Lung (tissue), 12 donors: ENCODE data around the gene PHAF1. TPM values are rescaled to one million over a fixed set of nuclear protein-coding genes. Genes with fewer than 3 reads are reported as not detected.

Source experiments
- ATAC-seq: fragments of 200-7000 bp; cut with Tn5 transposase; one replicate; pipeline ENCODE4 v1.9.1; 2020; ENCODE audit warnings: moderate number of reproducible peaks; ENCODE audit not compliant: insufficient read depth, low FRiP score
- DNase-seq, 3 donors: peaks; one replicate each; pipeline ENCODE4 v3.0.0-alpha.2; 2013 to 2017
- H3K27ac ChIP-seq, 2 donors: one replicate each; pipeline ENCODE4 v1.5.1; 2013; ENCODE audit warnings: mild to moderate bottlenecking in 2 of 2, moderate library complexity in 2 of 2, control low read depth in 1 of 2, inconsistent platforms in 1 of 2, low read depth in 1 of 2, low read length in 1 of 2
- H3K27me3 ChIP-seq, 3 donors: one replicate each; pipeline ENCODE4 v1.5.1; 2013; ENCODE audit warnings: low read length in 2 of 3; ENCODE audit not compliant: control insufficient read depth in 3 of 3, insufficient read depth in 3 of 3
- H3K36me3 ChIP-seq, 4 donors: one replicate each; pipeline ENCODE4 v1.5.1; 2013; ENCODE audit warnings: low read length in 4 of 4, mild to moderate bottlenecking in 1 of 4, moderate library complexity in 1 of 4; ENCODE audit not compliant: control insufficient read depth in 4 of 4, insufficient read depth in 4 of 4
- H3K4me1 ChIP-seq, 5 donors: one replicate each; pipeline ENCODE4 v1.5.1; 2013; ENCODE audit warnings: low read length in 5 of 5, mild to moderate bottlenecking in 2 of 5, moderate library complexity in 1 of 5; ENCODE audit not compliant: control insufficient read depth in 5 of 5, insufficient read depth in 5 of 5
- H3K4me3 ChIP-seq: one replicate; pipeline ENCODE4 v1.5.1; 2013; ENCODE audit warnings: mild to moderate bottlenecking, control low read depth, moderate library complexity
- H3K9ac ChIP-seq, 2 donors: one replicate each; pipeline ENCODE4 v1.5.1; 2013; ENCODE audit warnings: low read length in 2 of 2, control low read depth in 1 of 2; ENCODE audit not compliant: insufficient read depth in 1 of 2
- H3K9me3 ChIP-seq, 4 donors: one replicate each; pipeline ENCODE4 v1.5.1; 2013; ENCODE audit warnings: low read length in 3 of 4, mild to moderate bottlenecking in 1 of 4, moderate library complexity in 1 of 4; ENCODE audit not compliant: control insufficient read depth in 4 of 4, insufficient read depth in 3 of 4
- WGBS, 2 donors: extraction: QIAGEN DNeasy Blood & Tissue Kit; methylation state at CpG; one replicate each; pipeline ENCODE4 v1.1.7; 2013; 5-methylcytosine and 5-hydroxymethylcytosine counted together
- polyA plus RNA-seq, 2 donors: library from polyadenylated mRNA; stranded (reverse); fragments of 200-250 nt; gene quantifications; one replicate each; pipeline ENCODE4 v1.2.1, GENCODE V29; 2013
- total RNA-seq, 2 donors: library from RNA; depleted of rRNA in 1 of 2; stranded (reverse); fragments of >200 nt in 1 of 2; gene quantifications; one replicate each; pipeline ENCODE4 v1.2.1, GENCODE V29; 2014 to 2021
- TF ChIP-seq, protein P1 (sequence below): IDR thresholded peaks from 2 replicates; pipeline ENCODE4 v1.5.1; 2012; ENCODE audit warnings: mild to moderate bottlenecking; ENCODE audit errors: control extremely low read depth, extremely low read depth
- donor health status: control.
- donor health status: control.
- donor health status: Bipolar disorder and iron deficiency.
- donor health status: healthy.
- donor health status: DM: yes; HTN: yes; CAD: no.

Gene PHAF1
- total and polyA plus RNA-seq, 4 donors: 9.1 to 36.1 (median 13.3) TPM

DNA sequence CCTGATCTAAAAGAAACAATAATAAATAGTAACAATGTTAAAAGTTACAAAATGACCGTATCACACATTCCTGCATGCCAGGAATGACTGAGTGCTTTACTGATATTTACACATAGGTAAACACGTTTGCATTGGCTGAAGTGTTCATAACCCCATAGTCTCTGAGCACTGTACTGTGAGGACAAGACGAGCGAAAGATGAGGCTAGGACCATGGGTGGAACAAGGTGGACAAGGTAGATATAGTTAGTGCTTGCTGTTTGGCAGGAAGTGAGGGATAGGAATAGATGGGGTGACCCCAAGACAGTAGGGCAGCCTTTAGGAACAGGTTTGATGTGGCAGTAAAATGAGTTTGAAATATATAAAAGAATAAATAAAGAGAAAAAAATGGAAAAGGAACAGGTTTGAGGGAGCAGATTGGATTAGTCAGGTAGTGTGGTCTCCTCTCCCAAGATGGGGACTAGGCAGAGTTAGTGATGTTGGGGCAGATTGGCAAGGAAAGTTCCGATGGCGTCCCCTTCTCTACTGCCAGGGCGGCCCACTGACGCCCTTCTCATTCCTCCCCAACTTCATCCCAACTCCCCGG, 81.8 kb downstream of the PHAF1 start:
- Histone ChIP-seq H3K4me1 (peaks cover 8 to 23% (median 11%) of the 10 kb centered on the region in 5 donors), H3K4me3 (peak overlapping the region; percentile 26), H3K27me3 (no peaks in the 10 kb centered on the region), H3K27ac (no peak overlapping the region), H3K36me3 (peaks cover 12 to 26% (median 18%) of the 10 kb centered on the region in 4 donors), H3K9ac (no peak overlapping the region), H3K9me3 (no peaks in the 10 kb centered on the region)
- TF ChIP-seq, protein P1, sequence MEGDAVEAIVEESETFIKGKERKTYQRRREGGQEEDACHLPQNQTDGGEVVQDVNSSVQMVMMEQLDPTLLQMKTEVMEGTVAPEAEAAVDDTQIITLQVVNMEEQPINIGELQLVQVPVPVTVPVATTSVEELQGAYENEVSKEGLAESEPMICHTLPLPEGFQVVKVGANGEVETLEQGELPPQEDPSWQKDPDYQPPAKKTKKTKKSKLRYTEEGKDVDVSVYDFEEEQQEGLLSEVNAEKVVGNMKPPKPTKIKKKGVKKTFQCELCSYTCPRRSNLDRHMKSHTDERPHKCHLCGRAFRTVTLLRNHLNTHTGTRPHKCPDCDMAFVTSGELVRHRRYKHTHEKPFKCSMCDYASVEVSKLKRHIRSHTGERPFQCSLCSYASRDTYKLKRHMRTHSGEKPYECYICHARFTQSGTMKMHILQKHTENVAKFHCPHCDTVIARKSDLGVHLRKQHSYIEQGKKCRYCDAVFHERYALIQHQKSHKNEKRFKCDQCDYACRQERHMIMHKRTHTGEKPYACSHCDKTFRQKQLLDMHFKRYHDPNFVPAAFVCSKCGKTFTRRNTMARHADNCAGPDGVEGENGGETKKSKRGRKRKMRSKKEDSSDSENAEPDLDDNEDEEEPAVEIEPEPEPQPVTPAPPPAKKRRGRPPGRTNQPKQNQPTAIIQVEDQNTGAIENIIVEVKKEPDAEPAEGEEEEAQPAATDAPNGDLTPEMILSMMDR: no peak
- WGBS, 2 donors: 18 to 24% methylated on average over 9 of the region's 9 CpGs
- DNase-seq (no peak), ATAC-seq (no peak)

- ATAC-seq: peak; percentile 98
- Histone ChIP-seq H3K27ac (peak within 1 kb of the TSS; percentile 39 to 82), H3K27me3 (no peaks in the 10 kb centered on the region), H3K4me3 (peak within 1 kb of the TSS; percentile 98), H3K9me3 (no peaks in the 10 kb centered on the region), H3K36me3 (peaks cover 18 to 32% (median 23%) of the 10 kb centered on the region in 4 donors), H3K4me1 (peaks cover 8 to 23% (median 11%) of the 10 kb centered on the region in 5 donors), H3K9ac (peak within 1 kb of the TSS; percentile 40 to 61)
- DNase-seq: peak; percentile 88 to 95 (median 91)
- 0 to 1% methylated on average over 43 to 54 of the region's 54 CpGs for WGBS, 2 donors
- TF ChIP-seq, protein P1: peak; percentile 34
These were observed 82.4 kb downstream of the PHAF1 start, which contains the start of gene E2F4 for GRCh38 chr16:67191995-67192681. TSS of gene E2F4 (plus strand) at chr16:67192155. CDS start at chr16:67192228, 73 bp downstream.

- Histone ChIP-seq H3K27me3 (no peaks in the 10 kb centered on the region), H3K4me1 (peaks cover 8 to 23% (median 17%) of the 10 kb centered on the region in 5 donors), H3K9ac (peak overlapping the region; percentile 40 to 61), H3K9me3 (no peaks in the 10 kb centered on the region), H3K4me3 (peak overlapping the region; percentile 98), H3K27ac (peak overlapping the region; percentile 39 to 82), H3K36me3 (peaks cover 19 to 39% (median 27%) of the 10 kb centered on the region in 4 donors)
- 25 to 29% methylated on average over 17 of the region's 17 CpGs for WGBS, 2 donors
- TF ChIP-seq, protein P1: no peak
- ATAC-seq (no peak), DNase-seq (no peak)
These were observed 83.1 kb downstream of the PHAF1 start for GRCh38 chr16:67192781-67193361.
